OCI-LY3 (cell line): Measurements from ENCODE around the gene SOX9.

ENCODE experiments used
- CTCF ChIP-seq: fragments of 200-600, 300-600 bp; sonication (generic); IDR thresholded peaks from 2 replicates; pipeline ENCODE4 v1.5.1; 2014; ENCODE audit warnings: antibody characterized with exemption, low read length, low read depth
- EZH2phosphoT487 ChIP-seq: fragments of 200-600 bp; shearing (Covaris generic); IDR thresholded peaks from 2 replicates; pipeline ENCODE4 v1.6.1; 2018; ENCODE audit warnings: antibody characterized with exemption, mixed run types, low read depth

GRCh38 chr17:72110231-72110941, 10.4 kb upstream of the SOX9 start:
- TF ChIP-seq CTCF (no peak), EZH2phosphoT487 (no peak)
